NT2/D1 (cell line): ENCODE data around the gene TLR10.

Experiments used
- SUZ12 ChIP-seq: IDR thresholded peaks from 2 replicates; pipeline ENCODE4 v1.6.1; 2011; ENCODE audit not compliant: insufficient read length, insufficient read depth; ENCODE audit errors: extremely low read depth
- YY1 ChIP-seq: IDR thresholded peaks from 2 replicates; pipeline ENCODE4 v1.6.1; 2011; ENCODE audit not compliant: insufficient read length, insufficient read depth
- ZNF274 ChIP-seq: IDR thresholded peaks from 2 replicates; pipeline ENCODE4 v1.6.1; 2011; ENCODE audit warnings: mild to moderate bottlenecking, low read depth, low read length

DNA sequence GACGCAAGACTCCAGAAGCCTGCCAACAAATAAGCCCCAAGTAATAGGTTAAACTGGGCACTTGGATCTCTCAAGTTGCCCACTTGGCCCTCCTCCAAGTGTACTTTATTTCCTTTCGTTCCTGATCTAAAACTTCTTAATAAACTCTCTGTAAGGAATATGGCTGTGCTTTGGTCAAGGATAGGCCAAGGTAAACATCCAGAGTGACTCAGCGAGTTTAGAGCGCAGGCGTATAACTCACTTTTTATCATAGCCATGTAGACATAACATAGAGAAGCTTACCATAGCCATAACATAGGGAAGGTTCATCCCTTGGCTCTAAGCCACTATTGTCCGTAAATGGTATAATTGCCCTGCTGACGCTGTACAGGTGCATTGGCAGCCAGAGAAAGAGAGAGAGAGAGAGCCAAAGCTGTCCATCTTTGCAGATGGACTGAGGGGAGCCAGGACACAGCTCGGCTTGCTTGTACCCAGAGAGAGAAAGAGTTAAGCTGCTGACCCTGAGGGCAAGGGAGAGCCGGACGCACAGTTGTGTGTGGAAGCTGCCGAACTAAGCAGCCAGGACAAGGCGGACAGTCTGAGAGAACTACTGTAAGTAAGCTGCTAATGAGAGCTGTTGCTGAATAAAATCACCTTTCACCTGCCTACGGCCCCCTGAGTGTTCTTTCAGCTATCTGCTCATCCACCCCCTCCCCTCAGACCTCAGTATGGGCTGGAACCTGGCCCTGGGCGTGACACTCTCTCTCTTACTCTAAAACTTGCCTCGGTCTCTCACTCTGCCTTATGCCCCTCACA, 20.0 kb upstream of the TLR10 start:
- TF ChIP-seq YY1 (no peak), SUZ12 (no peak), ZNF274 (no peak)
